Dermis blood vessel endothelial cell (primary cell): ENCODE data around the gene TMEM238L. TPM values are rescaled to one million over a fixed set of nuclear protein-coding genes. Genes with fewer than 3 reads are reported as not detected.

Experiments
- DNase-seq: peaks from one replicate; pipeline ENCODE4 v3.0.0; 2010
- total RNA-seq: library from RNA; depleted of rRNA; stranded (reverse); fragments of >200 nt; gene quantifications from 2 replicates; pipeline ENCODE4 v1.2.3, GENCODE V29; 2014

Gene TMEM238L
- total RNA-seq, 1 donor from 2014 or later: not detected

- peak; percentile 24 for DNase-seq
Observed at GRCh38 chr17:10772425-10773380, 31.2 kb downstream of the TMEM238L start.

- no peak for DNase-seq
Observed at GRCh38 chr17:10771148-10771547, 32.8 kb downstream of the TMEM238L start.

DNA sequence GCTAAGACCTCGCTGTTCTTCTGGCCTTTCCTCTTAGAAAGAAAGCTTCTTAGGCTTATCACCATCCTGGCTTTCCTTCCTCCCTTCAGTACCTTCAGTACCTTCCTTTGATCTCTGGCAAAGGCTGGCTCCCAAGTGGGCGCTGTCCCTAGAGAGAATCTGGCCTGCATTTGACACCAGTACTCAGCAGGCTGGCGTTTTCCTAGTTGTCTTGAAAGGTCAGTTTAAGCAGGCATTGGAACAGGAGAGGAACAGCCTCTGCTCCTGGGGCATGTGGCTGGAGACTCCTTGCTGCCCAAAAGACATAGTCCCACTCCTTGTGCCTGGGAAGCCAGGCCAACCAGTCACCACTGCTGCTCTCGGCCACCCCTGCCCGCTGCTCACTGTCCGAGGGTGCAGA lies 34.1 kb downstream of the TMEM238L start:
- DNase-seq: no peak

DNA sequence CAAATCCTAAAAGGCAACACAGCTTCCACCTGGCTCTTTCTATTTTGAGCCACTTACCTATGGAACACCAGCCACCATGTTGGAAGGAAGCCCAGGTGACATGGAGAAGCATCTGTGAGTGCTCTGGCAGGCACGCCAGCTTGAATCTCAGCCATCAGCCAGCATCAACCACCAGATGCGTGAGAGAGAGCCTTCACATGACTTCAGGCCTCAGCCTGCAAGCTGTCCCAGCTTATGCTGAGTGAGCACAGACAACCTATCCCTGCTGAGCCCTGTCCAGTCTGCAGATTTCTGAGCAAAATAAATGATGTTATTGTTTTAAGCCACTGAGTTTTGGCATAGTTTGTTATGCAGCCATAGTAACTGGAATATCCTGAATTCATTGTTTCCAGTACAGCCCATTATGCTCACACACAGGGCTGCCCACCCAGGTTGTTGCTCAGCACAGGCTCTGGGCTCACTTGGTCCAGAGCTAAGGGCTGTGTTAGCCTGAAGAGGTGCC lies 35.1 kb downstream of the TMEM238L start:
- peak; percentile 7 for DNase-seq

- DNase-seq: no peak
Observed at GRCh38 chr17:10767232-10767631, 36.7 kb downstream of the TMEM238L start.

DNA sequence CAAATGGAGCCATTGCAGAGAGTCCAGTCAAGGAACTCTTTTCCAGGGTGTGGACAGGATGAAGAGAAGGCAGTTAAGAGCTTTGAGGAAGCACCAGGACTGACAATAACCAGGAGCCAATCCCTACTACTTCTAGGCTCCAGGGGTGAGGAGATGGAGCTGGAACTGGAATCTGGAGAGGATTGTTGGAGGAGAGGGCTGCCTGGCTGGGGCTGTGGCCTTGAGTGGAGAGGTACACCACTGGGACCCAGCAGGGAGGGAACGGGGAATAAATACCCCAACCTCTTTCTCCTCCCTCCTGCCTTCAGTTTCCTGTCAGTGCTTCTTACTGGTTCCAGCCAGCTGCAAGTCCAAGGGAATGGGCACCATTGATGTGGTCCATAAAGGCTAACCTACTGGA lies 41.9 kb downstream of the TMEM238L start:
- DNase-seq: no peak

GRCh38 chr17:10761281-10761680 lies 42.6 kb downstream of the TMEM238L start:
- DNase-seq: no peak

DNA sequence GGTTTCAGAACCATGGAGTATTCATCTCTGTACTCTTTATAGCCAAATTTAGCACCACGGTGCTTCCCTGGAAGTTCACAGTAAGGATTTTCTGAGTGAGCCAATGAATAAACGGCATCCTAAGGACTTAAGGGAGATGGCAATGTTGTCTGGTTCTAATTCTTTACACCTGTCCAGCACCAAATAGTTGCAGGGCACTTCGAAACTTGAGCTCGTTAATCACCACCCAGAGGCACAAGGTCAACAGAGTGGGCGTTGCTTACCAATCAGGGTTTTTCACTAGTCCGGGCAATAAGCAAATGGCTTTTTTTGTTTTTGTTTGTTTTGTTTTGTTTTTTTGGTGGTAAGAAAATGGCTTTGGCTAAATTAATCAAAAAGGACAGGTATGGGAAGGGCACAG lies 45.8 kb downstream of the TMEM238L start:
- no peak for DNase-seq

DNA sequence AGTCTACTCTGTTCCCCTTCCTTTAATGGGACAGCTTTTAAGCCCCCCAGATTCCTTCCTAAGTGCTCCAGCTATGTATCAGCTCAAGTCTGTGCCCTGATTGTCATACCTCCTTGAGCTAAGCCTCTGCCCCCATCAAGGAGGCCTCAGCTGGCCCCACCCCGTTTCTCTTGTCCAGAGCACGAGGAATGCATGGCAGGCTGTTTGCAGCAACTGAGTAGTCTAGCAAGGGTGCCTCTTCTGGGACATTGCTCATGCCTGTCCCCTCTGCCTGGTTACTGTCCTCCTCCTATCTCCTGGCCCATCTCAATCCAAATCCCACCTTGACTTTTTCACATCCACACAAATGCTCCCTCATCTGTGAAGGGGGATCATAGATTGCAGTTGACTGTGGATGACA lies 46.3 kb downstream of the TMEM238L start:
- no peak for DNase-seq

- no peak for DNase-seq
Observed at GRCh38 chr17:10757067-10757466, 46.8 kb downstream of the TMEM238L start.

DNA sequence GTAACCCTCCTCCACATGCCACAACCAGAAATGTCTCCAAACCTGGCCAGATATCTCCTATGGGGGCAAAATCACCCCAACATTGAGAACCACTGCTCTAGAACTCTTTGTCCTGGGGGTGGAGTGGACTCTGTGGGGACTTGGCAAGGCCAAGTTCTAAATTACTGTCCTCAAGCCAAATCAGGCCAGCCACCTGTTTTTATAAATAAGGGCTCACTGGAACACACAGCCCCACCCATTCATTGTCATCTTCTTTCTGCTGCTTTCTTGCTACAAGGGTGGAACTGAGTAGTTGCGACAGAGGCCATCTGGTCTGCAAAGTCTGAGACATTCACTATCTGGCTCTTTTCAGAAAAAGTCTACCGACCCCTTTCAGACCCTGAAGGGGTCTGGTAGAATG lies 47.3 kb downstream of the TMEM238L start:
- no peak for DNase-seq

GRCh38 chr17:10756185-10756584 lies 47.7 kb downstream of the TMEM238L start:
- DNase-seq: no peak

- no peak for DNase-seq
Observed at GRCh38 chr17:10755592-10756127, 48.2 kb downstream of the TMEM238L start.

GRCh38 chr17:10754861-10755591 lies 48.9 kb downstream of the TMEM238L start:
- no peak for DNase-seq

DNA sequence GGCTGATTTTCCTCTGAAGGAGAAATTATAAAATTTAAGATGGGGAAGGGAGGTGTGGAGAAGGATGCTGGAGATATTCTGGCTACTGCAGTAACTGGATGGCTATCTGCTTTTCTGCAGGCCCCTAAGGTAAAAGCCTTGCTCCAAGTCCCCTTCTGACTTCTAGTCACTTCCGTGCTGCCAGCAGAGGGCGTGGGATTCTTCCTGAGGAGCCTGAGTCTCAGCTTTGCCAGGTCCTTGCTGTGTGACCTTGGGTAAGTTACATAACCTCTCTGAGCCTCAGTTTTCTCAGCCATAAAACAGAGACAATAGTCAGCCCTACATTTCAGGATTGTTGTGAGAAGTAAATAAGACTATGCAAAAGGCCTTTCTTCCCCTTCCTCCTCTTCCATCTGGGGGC lies 49.8 kb downstream of the TMEM238L start:
- DNase-seq: peak; percentile 33

DNA sequence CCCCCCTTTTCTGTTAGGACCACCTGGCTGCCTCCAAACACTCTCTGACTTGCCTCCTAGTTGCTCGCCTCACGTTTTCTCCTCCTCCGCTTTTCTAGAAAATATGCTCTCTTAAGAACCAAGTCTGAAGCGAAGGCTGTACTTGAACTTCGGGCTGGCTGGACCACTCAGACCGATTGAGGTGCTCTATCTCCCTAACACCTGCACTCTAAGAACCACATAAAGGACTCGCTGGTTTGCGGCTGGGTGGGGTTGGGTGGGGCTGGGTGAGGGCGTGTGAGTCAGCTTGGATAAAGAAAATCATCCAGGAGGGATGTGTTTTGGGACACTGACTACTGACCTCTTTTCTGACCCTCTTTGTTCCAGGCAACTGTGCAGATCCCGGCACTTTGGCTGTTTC lies 51.2 kb downstream of the TMEM238L start:
- no peak for DNase-seq

- DNase-seq: no peak
Observed at GRCh38 chr17:10751563-10751962, 52.3 kb downstream of the TMEM238L start.

DNA sequence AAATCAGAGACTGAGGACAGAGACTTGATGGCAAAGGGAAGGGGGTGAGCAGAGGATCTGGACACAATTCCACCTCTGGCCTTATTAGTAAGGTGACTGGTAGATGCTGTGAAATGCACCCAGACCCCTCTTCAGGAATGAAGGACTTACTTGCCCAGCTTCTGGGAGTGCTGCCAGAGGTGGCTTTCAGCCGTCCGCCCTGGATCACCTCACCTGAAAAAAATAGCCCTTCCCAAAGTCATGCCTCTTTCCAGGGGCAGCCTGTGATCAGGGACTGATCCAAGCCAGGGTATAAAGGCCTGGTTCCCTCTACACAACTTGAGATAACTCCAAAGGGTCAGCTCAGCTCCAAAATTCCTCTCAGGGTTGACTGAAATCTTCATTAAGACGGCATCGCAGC lies 53.7 kb downstream of the TMEM238L start:
- DNase-seq: no peak

DNA sequence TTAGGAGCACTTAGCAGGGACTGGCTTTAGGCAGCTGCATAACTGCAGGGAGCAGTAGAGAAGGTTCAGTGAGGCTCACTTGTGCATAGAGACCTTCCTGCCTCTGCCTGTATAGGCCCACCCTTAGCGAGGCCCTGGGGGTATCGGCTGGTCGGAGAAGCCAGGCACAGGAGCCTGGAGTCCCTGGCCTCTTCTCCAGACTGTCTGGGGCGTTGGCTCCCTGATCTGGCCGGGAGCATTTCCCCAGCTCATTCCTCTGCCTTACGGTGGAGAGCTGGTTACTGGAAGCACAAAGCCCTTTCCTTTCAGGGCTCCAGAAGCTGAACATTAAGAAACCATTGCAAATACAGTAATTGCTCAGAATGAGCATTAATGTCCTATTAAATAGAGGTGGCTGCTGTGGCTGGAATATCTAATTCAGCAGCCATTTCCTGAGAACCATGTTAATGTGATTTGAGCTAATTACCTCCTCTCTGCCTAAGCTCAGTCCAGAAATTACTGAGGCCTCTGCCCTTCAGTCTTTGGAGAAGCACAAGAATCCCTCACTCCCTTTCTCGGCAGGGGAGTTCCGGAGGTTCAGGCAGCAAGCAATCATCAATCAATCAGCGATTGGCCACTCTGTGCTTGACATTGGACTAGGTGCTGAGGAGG lies 55.2 kb downstream of the TMEM238L start:
- DNase-seq: no peak

GRCh38 chr17:10745231-10745630 lies 58.7 kb downstream of the TMEM238L start:
- no peak for DNase-seq
